NCI-H2196 treated with DMSO at 0.1 percent for 48 hours (cell line): ENCODE data around the gene STAT1.

Experiments used
- DNase-seq: peaks from one replicate; lab custom pipeline; 2025; ENCODE audit not compliant: unreplicated experiment; lab: John Stamatoyannopoulos, UW

STAT1 gene

GRCh38 chr2:191032588-191033429 is 18.8 kb upstream of the STAT1 start:
- no peak for DNase-seq

DNA sequence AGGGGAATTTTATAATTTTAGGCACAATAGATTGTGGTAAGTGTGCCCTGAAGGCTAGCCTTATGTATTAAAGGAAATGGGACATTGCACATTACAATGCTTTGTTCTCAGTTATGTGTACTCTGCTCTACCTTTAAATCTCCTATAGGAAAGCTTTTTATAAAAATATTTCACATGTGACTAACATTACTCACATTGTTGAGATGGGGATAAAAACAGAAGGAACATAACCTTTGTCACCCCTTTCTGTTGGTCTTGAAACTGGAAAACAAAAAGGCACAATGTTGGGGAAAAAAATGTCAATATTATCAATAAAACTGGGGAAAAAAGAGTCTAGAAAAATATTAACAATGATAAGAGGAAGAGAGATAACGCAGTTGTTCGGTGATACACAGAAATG is 17.3 kb upstream of the STAT1 start:
- DNase-seq: no peak

GRCh38 chr2:191030521-191031154 is 16.7 kb upstream of the STAT1 start:
- DNase-seq: peak; percentile 24

- no peak for DNase-seq
These were observed 15.4 kb upstream of the STAT1 start for GRCh38 chr2:191029280-191029950.

- no peak for DNase-seq
These were observed 12.4 kb upstream of the STAT1 start for GRCh38 chr2:191026377-191026776.

GRCh38 chr2:191025135-191025534 is 11.2 kb upstream of the STAT1 start:
- DNase-seq: no peak

DNA sequence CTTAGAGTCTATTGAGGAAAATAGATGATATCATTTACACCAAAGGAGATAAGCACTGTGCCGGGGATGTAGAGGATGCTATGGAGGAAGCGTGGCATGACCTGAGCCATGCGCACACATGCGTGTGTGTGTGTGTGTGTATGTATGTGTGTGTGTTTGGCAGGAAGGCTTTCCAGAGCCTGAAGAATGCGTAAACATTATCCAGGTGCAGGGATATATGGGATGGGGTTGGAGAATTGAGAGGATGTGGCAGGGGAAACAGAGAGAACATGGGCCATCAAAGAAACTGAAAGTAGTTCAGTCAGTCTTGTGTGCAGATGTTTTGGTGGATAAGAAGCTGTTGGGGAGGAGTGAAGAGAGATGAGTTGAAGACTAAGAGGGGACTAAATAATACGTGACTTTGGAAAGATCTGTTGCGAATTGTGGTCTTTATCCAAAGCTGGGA is 9.3 kb upstream of the STAT1 start:
- DNase-seq: no peak

DNA sequence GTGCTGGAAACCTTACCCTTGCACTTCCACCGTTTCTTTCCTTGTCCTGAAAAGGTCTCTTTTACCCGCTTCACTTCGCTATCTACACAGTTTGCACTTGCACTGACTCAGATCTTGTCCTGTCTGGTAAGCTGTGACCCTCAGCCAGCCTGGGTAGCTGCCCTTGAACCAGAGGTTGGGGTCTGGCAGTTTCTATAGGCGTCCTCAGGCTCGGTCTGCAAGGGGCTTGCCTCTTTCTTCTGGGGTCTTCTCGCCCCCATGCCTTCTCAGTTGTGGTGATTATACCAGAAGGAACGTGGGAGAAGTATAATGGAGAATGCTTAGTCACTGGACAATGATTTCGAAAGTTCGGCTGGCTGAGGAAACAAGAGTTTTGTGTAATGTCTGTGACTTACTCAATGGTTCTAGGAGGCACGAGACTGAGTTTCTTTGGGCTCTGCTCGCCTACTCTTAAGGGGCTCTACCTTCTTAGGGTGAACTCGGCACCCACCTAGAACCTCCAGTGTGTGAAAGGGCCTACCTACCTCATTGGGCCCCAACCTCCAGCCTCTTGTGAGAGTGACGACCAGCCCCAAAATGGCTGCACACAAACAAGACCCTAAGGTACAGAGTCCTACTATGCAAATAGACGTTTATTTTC is 6.9 kb upstream of the STAT1 start:
- DNase-seq: no peak

- peak; percentile 93 for DNase-seq
These were observed 6.3 kb upstream of the STAT1 start for GRCh38 chr2:191020221-191020741.

DNA sequence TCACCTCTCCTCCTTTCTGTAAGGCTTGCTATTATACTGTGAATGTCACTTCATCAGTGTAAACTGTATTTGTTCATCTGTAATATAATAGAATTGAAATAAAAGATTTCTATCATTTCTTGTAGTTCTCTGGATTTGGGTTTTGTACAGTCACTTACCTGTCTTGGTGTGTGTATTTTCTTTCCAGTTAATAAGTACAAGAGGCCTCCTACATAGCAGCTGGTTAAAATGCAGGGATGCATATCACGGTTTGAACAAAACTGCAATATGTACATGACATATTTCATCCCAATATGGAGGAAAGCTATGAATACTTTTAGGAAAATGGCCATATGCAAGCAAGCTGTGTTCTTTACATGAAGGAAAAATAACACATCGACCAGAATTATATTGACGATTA is 5.4 kb upstream of the STAT1 start:
- no peak for DNase-seq

DNA sequence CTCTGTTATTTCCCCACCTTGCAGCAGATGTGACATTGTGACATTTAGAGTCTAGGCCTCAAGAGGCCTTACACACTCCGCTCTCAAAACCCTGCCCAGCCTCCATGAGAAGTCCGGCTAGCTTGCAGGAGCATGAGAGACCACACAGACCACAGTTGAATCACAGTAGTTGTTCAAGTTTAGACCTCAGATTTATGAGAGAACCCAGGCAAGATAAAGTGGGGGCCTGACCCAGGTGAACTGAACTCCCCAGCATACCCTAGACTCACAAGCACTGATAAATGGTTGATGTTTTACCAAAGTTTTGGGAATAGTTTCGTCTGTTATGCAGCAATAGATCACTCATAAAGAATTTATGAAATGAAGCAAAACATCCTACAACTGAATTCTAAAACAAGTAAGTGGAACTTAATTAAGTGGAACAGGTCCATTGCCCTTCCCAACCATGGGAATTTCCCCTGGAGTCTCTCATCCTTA is 4.7 kb upstream of the STAT1 start:
- no peak for DNase-seq

GRCh38 chr2:191018048-191018447 is 4.1 kb upstream of the STAT1 start:
- DNase-seq: no peak

- no peak for DNase-seq
These were observed 1.9 kb upstream of the STAT1 start for GRCh38 chr2:191015831-191016230.

DNA sequence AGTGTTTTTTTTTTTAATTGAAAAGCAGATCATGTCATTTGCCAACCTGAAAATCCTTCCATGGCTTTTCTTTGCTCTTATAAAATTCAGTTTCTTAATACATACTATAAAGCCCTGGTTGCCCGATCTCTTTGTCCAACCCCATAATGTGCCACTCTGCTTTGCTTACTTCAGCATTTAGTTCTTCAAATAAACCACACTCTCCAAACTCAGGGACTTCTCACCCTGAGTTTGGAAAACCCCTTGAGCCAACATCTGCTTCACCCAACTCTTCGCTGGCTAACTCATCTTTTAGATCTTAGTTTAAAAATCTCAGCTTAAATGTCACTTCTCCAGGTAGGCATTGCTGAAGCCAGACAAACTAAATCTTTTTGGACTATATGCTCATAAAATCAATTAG is 1.3 kb upstream of the STAT1 start:
- DNase-seq: no peak

- DNase-seq: no peak
These were observed 666 bp upstream of the STAT1 start for GRCh38 chr2:191014653-191015020.

DNA sequence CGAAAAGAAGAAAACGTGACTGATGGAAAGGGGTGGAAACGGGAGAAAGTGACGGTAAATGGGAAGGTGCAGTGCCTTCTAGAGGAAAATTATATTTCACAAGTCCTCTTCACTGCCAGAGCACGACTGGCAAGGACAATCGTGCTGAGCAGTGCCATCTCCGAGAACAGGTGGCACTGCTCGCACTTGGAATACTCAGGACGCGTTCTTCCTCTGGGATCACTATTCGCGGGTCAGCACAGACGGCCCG is 364 bp downstream of the STAT1 start:
- no peak for DNase-seq

DNA sequence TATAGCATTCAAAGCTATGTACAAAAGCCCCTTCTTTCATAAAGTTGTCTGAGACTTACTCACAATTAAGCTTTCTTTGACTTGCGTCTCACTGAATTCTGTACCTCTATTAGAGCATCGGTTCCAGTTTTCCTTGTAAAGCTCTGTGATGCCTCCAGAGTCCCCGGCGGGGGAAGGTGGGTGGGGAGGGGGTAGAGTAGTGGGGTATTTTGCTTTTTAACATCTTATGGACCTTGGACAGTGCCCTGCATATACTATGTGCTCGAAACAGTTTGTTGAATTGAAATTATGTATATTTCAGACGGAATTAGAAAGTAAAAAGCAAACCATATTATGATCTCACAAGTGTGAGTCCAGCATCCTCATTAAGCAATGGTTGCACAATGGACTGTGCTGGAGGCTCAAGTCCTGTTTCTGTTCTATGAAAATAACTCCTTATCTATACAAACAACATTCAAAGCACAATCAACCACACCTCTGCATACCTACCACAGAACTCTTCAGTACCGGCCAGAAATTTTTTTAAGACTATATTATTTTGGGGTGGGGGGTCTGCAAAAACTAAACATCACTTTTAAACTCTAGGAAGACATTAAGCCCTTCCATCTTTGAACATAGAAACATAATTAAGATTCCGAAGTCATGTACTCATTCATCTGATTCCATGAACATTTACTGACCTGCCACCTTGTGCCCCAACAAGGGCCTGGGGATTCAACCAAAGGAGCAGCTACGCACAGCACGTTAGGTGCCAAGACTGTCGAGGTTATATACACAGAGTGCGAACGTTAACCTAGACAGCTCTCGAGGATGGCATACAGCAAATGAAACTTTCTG is 908 bp downstream of the STAT1 start:
- no peak for DNase-seq

DNA sequence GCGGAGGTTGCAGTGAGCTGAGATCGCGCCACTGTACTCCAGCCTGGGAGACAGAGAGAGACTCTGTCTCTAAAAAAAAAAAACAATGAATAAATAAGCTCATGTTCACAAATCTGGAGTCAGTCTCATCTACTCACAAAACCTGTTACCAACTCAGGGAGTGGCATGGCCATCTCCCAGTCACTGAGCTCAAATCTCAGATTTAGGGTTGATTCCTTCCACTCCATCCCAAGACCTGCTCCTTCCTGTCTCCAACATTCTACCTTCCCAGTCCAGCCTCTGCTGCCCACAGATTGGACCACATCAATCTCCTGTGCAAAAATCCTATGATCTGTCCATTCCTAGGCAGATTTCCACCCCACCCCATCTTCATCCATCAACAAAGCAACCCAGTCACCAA is 1.6 kb downstream of the STAT1 start:
- no peak for DNase-seq

DNA sequence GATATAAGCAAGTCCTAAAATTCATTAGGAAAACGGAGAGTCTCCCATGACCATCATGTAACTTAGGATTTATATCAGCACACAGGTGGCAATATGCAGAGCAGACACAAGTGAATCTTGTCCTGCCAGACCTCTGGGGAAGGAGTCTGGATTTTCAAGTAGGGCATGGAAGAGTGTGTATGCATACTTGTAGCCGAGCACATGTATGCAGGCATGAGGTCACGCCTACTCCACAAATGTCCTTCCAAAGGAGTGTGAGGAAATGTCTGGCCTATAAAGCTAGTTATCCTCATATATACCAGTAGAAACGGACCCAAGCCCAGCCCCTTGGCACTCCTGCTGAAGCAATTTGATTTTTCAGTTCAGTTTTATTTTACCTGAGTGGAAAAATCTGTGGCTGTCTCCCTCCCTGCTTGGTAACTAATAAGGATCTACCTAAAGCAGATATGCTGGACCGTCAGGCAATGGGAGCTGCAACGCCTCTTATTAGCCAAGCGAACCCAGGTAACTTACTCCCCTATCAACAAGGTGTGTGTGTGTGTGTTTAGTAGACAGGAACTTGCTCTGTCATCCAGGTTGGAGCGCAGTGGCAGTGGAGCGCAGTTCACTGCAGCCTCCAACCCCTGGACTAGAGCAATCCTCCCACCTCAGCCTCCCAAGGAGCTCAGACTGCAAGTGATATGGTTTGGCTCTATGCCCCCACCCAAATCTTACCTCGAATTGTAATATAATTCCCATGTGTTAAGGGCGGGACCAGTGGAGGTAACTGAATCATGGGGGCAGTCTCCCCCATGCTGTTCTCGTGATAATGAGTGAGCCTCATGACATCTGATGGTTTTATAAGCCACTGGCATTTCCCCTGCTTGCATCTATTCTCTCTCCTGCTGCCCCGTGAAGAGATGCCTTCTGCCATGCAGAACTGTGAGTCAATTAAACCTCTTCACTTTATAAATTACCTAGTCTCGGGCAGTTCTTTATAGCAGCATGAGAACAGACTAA is 2.8 kb downstream of the STAT1 start:
- no peak for DNase-seq
